GM15510 (cell line): ENCODE measurements around the gene ZNF407.

Experiments used
- POLR2A ChIP-seq: IDR thresholded peaks from 3 replicates; pipeline ENCODE4 v1.6.1; 2011; ENCODE audit warnings: borderline replicate concordance; ENCODE audit not compliant: insufficient read length; ENCODE audit errors: extremely low read depth

Gene ZNF407

DNA sequence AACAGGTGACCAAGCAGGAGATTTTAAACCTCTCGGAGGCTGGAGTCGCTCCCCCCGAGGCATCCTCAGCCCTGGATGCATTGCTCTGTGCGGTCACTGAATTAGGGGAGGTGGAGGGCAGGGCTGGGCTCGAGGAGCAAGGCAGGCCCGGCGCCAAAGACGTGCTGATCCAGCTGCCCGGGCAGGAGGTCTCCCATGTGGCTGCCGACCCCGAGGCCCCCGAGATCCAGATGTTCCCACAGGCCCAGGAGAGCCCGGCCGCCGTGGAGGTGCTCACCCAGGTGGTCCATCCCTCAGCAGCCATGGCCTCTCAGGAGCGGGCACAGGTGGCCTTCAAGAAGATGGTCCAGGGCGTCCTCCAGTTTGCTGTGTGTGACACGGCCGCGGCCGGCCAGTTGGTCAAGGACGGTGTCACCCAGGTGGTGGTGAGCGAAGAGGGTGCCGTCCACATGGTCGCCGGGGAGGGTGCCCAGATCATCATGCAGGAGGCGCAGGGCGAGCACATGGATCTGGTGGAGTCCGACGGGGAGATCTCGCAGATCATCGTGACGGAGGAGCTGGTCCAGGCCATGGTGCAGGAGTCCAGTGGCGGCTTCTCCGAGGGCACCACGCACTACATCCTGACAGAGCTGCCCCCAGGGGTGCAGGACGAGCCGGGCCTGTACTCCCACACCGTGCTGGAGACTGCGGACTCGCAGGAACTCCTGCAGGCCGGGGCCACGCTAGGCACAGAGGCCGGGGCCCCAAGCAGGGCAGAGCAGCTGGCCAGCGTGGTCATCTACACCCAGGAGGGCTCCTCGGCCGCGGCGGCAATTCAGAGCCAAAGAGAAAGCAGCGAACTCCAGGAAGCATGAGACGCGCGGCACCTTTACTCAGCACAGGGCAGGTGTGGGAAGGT, 466.2 kb downstream of the ZNF407 start:
- no peak for TF ChIP-seq POLR2A

DNA sequence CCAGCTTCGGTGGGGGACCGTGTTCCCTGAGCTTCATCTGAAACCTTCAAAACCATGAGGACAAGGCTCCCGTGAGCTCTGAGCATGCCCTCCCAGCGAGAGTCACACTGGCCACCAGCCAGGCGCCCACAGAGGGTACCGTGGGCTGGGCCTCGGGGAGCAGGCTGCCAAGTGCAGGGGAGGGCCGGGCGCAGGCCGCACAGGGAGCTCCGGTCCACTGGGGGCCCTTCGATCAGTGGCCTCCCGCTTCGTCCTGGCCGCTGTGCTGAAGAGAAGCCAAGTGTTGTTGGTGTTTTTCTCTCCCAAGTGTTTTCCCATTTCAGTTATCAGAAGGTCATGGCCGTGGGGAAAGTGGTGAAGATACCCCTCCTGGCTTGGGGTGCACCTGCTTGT, 466.8 kb downstream of the ZNF407 start:
- TF ChIP-seq POLR2A, result no peak

DNA sequence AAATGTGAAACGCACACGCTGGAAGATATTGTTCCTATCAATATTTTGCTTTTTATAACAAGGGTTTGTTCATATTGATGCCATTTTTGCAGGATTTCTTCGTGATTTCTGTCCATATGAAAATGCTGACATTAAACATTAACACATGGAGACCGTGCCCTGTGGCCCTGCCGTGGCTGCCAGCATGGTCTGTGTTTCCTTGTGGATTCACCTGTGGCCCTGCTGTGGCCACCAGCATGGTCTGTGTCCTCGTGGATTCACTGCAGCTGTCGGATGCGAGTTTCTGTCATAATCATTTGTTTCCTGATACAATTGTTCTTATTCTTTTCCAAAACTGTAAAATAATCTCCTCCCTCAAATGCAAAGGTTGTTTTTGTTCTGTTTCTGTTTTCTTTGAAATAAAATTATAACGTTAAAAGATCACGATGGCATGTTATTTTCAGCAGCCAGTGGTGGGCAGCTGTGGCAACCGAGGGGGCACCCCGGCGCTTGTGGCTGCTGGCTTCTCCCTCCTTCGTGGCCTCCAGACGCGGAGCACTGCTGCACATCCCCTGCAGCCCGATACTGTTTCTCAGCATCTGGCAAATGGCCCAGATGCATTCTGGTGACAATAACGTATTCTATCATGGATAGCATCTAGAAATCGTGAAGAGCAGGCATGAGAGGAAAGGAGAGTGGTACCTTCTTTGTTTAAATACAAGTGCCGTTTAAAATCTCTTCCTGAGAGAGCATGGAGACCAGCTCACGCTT, 467.8 kb downstream of the ZNF407 start:
- TF ChIP-seq POLR2A, result no peak

DNA sequence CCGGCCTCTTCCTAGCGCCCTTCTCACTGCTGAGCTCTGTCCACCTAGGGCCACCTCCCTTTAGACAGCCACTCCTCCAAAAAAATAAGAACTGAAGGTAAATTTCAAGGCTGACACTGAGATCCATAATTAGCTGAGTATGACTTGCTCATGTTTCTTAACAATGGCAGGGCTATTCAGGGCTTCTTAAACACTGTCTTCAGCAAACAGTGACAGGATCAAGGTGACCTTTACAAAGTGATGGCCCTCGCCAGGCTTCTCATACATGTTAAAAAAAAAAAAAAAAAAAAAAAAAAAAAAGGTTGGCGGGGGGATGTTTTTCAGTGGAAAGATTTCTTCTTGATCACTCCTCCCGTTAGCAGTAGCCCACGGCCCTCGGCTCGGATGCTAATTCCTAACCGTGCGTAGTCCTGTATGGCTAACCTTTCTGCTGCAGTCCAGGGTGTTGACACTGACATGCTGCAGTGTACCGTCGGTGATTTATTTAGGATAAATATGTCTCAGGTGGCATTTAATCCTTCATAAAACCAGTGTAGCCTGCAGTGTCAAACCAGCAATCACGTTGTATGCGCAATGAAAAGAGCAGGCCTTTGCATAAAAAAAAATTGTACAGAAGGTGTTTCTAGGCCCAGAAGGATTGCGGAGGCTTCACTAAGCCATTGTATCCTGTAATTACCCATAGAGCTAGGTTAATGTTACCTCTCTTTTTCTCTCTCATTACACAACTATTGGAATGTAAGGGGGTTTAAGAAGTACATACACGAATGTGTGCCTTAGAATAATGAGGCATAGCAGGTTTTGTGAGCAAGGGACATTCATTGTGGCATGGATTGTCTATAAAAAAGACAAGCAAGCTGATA, 468.6 kb downstream of the ZNF407 start:
- TF ChIP-seq POLR2A, result no peak

DNA sequence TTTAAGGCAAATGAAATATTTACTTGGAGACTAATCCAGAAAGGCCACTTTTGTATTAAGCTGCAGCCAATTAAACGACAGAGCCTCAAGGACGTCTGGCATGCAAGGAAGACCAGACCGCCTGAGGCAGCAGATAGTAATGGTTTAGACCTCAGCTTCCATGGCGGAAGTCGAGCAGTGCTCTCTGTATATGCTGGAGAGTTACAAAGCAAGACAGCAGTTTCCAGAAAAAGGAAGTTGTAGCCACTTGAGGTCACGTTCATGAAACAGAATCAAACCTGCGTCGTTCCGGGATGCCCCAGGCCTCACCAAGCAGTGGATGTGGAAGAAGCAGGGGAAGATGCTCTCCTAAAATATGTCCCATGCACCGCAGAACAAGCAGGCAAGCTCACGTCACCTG, 469.3 kb downstream of the ZNF407 start:
- TF ChIP-seq POLR2A, result no peak

DNA sequence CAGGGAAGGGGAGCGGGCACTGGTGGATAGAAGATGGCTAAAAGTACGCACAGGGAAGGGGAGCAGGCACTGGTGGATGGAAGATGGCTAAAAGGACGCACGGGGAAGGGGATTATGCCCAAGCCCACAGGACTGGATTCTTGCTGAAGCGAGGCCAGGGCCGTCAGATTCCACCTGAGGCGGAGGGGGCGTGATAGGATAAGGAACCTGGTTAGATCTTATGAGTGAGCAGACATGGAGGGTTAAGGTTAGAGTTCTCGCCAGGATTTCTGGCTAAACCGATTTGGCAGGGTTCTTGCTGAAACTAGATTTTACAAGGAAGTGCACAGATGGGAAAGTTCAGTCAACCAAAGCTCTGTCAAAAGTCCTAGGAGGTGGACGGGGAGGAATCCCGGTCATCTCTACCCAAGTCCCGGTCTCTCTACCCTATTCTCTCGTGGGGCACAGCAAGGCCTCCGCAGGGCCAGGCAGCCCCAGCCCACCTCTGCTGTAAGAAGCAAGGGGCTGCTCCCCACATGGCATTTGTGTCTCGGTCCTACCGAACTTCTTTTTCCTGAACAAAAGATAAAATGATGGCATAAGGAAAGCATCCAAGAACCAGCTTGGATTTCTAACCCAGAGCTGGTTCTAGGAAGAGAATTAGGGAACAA, 470.5 kb downstream of the ZNF407 start:
- no peak for TF ChIP-seq POLR2A

DNA sequence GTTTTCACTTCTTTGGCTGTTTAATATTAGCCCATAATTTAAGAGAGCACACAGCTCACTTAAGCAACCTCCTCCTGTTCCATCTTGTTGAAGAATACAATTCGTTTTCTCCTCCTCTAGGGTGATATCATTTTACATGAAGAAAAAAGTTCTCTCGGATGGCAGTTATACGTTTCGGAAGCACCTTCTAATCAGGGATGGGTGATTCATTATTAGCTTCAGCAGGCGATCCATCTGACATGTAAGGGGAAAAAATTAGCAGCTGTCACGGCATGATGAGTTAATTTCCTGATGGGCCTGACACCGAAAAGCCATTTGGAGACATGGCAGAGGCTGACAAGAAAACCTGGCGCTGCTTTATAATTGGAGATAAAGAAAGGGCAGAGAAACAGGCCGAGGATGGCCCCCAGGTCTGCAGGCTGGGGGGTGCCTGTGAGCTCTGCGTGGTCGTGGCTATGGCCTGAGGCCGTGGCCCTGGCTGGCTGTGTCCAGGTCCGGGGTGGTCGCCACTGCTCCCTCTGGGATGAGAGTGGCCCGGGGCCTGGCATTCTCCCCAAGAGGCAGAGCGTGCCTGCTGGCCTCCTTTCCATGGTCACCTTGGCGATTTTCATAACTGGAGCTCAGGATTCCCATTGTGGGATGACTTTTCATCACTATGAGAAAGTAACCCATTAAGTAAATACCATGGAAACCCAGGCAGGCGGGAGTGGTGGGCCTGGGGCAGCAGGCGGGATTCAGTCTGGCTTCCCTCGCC, 471.2 kb downstream of the ZNF407 start:
- TF ChIP-seq POLR2A, result no peak

DNA sequence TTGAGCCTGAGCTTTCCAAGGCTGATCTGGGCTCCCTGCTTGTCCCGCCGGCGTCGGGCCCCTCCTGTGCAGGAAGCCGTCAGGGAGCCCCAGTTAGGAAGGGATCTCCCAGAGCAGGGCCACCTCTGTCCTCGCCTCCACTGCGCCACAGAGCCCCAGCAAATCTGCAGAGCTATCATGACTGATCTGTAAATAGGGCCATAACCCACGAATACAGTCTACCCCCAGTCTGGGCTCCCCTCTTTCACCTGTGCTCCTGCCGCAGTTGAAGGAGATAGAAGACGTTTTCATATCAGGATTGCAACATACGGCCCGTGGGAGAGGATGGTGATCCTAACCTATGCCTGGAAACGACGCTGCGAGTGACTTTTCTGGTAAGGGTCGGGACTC, 472.6 kb downstream of the ZNF407 start:
- no peak for TF ChIP-seq POLR2A

DNA sequence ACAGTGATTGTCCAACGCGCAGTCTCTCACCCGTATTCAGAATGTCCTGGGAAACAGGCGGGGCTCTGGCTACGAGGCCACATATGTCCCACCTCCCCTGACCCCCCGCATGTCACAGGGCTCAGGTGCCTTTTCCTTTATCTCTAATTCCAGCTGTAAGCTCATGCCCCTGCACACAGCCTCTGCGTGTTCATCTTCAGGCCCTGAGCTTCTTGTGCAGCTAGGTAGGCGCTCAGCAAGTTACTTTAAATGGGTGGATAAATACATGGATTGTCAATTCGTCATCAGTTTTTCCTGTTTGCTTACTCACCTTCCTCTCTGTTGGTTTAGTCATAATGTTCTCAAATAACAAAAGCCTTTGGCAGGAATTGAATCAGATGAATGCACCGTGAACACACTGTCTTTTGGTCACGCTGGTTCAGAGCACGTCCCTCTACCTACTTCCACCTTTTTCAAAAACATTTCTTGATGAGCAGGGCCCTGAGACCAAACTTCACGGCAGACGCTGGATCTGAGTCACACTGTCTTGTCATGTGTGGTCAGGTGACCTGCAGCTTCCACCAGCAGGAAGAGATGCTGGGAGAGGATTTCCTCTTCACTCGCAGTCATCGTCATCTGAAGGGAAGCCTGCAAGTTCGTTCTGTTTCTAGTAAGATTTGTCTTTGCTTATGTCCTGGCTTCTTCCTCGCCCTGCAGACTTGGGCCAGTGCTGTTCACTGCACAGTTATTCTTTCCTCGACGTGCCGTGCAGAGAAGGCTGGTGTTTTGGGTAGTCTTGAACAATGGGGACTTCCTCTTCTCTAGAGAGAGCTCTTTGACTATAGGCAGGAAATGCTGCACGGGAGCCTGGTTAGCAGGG, 473.2 kb downstream of the ZNF407 start:
- TF ChIP-seq POLR2A, result no peak

DNA sequence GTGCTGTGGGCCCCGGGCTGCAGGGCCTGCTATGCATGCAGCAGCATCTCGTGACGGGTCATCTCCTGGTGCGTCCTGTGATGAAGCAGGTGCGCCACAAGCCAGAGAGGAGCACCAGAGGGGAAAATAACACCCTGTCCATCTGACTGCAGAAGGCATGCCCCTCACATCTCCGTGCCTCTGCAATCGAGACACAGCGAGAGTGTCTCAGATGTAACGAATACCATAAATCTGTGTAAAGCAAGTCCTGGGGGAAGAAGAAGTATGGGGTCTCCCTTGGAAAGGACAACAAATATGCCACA, 473.8 kb downstream of the ZNF407 start:
- TF ChIP-seq POLR2A, result no peak

DNA sequence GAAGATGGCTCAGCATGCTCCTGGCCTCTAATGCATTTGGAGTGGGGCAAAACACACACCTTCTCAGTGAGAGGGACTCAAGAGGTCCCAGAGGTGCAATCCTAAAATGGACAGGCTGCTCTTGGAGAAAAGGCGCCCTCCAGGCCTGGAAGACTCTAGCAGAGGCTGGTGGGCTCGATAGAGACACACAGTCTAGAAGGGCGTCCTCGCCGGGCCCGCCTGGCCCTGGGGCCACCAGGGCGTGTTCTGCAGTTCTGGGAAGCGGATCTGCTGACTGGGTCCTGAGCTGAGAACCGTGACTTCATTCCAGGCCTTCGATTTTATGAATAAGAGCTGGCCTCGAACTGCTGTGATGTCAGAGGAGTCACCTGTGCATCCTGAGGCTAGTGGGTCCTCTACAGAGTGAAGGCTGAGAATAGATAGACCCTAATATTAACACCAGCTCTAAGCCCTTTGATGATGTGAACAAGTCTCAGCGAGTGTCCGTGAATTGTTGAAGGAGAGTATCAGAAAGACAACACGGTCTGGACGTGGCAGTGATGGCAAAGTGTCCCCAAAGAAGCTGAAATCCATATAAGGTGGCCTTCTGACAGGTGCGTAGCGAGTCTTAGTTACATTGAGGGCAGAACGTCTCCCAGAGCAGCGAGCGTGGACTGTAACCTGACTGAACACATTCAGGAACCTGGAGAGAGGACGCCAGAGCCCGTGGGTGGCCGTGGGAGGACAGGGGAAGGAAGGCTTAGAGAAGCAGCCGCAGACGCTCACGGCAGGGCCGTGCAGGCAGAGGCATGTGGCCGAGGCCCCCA, 474.4 kb downstream of the ZNF407 start:
- TF ChIP-seq POLR2A, result no peak

DNA sequence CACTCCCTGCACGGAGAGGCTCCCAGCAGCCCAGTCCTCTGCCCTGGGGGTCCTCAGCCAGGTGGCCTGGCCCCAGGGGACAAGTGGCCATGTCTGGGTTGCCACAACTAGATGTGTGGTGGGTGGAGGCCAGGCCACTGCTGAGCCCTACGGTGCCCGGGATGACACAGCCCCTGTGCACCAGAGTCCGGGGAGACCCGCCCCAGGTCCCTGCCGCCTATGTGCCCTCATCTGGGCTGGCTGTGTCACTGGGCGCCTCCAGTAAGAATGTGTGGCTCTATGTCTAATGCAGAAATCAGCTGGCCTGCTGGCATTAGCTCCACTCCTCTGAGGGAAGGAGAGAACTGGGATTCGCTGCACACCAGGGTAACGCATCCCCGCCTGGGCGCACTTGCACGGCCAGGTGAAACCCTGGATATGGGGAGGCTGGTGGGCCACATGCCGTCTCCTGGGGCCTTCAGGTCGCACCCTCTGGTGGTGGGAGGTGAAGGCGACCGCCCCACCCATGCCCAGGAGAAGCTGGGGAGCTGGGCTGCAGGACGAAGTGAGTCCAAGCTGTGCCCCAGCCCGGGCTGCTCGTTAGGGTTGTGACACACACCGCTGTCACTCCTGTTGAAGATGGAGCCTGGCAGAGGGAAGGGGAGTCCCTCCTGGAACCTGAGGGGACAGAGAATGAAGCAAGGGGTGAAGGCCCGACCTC, 475.2 kb downstream of the ZNF407 start:
- TF ChIP-seq POLR2A, result no peak
